Left renal pelvis (tissue), 4 donors: ENCODE results near the gene ACTRT2. TPM values are rescaled to one million over a fixed set of nuclear protein-coding genes. Genes with fewer than 3 reads are reported as not detected.

Experiments used
- DNase-seq, 4 donors: peaks; one replicate each; pipeline ENCODE4 v3.0.0-alpha.2; 2013; ENCODE audit warnings: low read depth in 4 of 4, low spot score in 3 of 4
- polyA plus RNA-seq, 4 donors: library from polyadenylated mRNA; unstranded; fragments of 120-200 nt; gene quantifications; one replicate each; pipeline ENCODE4 v1.2.1, GENCODE V29; 2013; ENCODE audit not compliant: insufficient read length in 4 of 4

ACTRT2 gene
- polyA plus RNA-seq, 4 donors, result not detected

DNA sequence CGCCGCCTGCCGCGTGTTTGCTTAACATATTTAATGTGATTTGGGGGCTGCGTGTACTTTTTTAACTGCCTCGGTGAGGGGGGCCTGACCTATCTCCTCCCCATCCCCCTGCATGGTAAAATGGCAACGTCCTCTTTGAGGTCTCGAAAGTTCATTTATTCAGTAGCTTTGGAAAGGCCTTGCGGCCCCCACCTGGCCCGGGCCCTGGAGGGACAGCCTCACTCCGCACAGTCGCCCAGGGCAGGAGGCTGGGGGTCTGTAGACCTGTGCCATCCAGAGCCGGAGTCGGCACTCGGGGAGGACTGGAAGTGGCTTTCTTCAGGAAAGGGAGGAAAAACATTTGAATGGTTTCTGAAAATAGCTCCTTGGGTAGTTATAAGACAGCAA is 38.0 kb upstream of the ACTRT2 start:
- no peak for DNase-seq

DNA sequence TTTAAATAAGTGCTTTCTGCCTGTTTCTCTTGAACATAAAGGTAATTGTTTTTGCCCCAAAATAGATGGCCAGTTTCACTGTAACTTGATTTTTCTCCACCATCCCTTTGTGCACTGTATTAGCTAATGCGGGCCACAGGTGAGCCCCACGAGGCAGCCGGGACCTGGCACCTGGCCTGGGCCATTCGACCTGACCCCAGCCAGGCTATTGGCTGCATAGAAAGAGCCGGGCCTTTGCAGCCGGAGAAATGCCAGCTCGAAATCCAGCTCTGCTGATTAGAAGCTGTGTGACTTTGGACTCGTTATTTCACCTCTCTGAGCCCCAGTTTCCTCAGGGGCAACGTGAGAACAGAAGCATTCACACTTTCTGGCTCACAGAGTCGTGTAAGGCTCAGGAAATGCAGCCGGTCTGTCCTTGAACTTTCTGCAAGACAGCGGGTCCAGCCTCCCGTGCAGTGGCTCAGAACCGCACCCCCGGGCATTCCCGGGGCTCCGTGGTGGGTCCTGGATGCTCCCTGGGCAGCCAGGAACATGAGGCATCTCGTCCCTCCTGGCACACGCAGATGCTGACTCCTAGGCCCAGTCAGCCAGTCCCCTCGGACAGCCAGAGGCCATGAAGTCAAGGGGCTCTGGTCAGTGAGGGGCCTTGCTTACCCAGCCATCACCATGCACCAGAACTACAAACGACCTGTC is 37.4 kb upstream of the ACTRT2 start:
- no peak for DNase-seq

DNA sequence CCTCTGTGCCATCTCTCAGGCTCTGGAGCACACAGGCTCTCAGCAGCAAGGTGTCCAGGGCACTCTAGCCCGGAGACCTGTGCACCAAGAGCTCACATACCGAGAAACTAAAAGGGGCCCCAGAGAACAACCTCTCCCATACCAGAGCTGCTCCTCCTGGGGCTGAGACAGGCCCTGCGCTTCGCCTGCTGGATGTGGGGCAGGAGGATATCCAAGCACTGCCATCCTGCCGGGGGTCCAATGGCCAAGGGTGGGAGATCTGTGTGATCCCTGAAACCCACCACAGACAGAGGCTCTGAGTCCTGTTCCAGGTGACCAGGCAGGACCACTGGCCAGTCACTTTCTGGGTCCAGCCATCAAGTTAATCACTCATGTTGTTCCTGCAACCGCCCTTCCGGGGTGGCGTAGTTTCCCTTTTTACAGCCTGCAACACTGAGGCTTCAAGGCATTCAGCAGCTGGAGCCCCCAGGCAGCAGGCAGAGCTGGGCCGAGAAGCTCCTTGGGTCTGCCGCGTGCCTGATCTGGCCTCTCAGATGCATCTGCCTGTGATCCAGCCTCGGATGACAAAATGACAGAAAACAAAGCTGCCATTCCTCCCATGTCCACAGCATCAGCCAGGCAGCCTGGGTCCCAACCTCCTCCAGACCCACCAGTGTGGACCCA is 36.7 kb upstream of the ACTRT2 start:
- no peak for DNase-seq

DNA sequence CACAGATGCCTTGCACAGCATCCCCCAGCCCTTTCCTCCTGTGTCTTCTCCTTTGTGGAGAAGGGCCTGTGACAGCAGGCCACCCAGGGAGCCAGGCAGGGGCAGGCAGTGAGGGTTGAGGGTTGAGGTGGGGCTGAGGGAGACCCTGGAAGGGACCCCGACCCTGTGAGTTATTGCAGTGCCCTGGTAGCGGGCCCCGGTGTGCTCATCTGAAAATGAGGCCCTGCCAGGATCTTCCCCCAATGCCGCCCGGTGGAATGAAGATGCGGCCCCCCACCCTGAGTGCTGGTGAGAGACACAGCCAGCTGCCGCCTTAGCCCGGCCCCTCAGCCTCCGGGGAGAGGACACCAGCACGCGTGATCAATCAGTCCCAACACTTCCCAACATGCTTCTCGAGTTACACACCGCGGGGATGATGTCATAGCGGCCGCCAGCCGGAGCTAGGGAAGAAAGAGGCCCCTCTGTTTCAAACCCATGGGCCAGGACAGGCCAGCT is 36.2 kb upstream of the ACTRT2 start:
- DNase-seq, result peak in 1 of 4 donors; percentile 60

DNA sequence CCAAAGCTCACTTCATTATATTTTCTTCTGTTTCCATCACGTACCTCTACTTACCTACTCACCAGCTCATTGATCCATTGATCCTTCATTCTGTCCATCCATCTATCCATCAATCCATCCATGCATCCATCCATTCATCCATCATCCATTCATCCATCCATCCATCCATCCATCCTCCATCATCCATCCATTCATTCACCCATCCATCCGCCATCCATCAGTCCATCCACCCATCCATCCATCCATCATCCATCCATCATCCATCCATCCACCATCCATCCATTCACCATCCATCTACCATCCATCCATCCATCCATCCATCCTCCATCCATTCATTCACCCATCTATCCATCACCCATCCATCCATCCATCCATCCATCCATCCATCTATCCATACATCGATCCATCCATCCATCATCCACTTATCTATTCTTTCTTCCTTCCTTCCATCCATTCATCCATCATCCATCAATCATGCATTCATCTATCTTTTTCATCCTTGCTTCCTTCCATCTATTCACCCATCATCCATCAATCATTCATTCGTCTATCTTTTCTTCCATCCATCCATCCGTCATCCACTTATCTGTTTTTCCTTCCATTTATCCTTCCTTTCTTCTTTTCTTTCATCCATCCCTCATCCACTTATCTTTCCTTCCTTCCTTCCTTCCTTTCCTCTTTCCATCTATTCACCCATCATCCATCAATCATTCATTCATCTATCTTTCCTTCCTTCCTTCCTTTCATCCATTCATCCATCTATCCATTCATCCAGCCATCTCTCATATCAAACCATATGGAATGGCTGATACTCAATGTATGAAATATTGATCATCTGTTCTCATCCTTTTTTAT is 35.3 kb upstream of the ACTRT2 start:
- DNase-seq, result no peak

DNA sequence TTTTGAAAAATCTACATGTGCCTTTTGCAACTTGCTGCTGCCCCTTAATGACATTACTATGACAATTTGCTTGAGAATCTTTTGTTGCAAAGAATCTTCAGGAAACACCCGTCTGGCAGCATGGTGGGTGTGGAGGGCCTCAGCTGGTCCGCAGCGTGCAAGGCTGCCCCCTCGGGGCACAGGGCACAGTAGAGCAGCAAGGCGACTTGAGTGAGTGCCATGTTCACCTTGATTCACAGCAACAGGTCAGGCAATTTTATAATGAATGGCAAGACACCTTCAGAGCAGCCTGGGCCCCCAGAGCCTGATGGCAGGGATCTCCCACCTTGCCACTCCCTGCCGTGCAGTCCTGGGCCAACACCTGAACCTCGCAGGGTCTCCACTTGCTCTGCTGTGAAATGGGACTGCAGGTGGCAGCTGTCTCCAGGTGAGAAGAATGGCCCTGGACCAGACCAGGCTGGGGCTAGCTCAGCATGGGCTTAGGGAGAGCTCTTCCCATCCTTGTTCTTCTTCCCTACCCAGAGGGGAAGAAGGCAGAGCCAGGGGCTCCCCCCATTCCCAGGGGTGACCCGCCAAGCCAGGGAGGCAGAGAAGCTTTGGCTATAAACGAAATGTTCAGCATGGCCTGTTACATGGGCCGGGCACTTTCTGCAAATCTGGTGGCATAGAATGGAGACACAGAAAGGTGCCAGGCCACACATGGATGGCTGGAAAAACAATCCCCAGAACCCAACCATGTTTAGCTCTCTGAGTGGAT is 34.5 kb upstream of the ACTRT2 start:
- no peak for DNase-seq

DNA sequence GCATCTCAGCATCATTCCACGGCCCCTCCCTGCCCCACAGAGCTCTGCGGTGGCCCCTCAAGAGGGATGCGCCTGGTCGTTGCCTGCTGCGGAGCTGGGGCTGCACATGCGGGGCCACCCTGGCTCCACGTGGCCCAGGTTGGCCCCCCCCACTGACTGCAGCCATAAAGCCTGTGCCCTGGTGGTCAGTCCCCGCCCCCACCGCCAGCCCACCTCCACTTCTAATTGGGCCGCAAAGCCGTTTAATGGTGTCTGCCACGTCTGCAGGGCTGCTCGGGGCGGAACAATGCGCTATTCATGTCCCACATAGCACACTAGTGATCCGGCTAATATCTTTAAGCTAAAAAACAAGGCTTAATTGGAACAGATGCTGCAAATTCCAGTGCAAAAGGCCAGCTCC is 33.5 kb upstream of the ACTRT2 start:
- no peak for DNase-seq

DNA sequence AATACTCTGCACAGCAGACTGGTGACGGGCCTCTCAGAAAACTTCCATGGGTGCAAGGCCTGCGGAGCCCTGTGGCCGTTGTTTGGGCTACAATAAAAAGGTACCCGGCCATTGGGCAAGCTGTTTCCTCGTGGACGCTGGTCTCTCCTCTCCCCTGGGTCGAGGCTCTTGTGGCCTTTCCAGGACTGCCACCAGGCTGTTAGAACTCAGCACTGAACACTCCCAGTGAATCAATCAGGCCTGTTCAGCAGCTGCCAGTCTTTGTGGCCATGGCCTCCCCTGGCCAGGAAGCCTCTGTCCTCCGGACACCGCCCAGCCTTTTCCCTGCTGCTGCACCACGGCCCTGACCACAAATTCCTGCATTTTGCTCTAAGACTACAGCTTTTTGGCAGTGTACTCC is 33.0 kb upstream of the ACTRT2 start:
- no peak for DNase-seq

DNA sequence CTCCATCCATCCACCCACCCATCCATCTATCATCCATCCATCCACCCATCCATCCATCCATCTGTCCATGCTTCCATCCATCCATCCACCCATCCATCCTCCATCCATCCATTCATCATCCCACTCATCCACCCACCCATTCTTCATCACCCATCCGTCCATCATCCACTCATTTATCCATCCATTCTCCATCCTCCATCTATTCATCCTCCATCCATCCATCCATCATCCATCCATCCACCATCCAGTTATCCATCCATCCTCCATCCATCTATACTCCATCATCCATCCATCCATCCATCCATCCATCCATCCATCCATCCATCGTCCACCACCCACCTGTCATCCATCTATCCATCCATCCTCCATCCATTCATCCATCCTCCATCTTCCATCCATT is 32.1 kb upstream of the ACTRT2 start:
- no peak for DNase-seq

DNA sequence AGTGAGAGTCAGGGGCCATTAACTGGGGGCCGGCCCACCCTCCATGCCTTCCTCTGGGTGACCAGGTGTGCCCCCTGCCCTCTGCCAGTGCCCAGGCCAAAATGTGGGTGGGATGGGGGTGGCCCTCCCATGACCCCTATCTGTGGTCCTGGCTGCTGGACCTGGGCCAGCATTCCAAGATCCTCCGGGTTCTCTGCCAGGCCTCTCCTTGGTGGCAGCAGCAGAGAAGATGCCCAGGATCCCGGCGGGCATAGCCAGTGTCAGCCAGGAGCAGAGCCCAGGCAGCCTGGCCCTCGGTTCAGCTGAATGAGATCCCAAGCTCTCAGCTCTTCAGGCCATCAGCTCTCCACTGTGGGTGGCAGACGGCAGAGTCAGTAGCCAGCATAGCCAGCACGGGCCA is 31.3 kb upstream of the ACTRT2 start:
- no peak for DNase-seq

DNA sequence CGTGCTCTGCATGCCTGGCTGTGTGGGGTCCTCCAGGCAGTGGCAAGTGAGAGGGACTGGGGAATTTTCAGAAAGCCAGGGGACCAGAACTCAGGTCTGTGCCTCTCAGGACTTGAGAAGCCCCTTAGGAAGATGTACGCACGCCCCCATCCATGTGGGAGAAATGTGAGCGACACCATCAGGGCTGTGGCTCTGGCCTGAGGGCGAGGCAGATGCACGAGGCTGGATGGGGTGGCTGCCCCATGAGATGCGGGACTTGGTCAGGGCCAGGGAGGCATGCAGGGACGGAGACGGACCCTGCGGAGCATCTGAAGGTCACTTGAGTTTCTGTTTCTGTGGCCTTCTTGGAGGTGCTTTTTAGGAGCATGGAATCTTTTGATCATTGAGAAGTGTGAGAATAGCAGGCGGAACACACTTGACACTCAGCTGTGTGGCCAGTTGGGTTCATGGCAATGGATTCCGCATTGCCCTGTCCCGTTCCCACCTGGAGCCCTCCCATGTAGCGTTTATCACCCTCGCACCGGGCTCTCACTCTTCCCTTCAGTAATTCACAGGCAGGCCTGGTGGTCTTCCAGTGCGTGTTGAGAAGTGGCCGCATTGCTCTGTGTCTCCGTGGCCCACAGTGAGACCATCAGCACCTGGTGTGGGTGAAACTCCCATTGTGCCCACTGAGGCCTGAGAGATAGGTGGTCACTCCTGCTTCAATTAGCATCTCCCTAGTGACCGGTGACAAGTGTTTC is 30.7 kb upstream of the ACTRT2 start:
- DNase-seq, result no peak

DNA sequence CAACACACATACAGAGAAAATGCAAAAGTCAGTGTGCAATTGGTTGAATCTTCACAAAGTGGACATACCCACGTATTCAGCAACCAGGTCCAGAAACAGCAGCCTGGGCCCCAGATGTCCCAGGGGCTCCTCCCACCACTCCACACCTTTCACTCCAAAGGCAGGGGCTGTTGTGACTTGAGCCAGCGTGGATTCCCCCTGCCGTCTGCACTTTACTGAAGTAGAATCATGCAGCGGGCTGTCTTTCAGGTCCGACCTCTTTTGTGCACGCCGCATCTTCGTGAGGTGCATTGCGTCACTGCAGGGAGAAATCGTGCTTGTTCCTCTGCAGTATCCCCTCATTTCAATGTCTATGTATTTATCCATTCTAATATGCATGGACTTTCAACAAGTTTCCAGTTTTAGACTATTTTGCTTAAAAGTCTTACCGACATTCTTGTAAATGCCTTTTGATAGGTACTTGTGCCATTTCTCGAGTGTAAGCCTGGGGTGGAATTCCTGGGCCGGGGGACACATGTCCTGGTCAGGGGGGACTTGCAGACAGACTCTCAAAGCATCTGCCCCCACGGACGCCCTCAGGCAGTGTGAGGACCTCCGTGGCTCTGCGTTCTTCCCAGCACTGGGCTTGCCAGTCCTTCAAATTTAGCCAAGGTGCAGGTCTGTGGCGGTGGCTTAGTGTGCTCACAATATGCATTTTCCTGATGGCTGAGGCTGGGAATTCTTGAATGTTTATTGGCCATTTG is 29.3 kb upstream of the ACTRT2 start:
- no peak for DNase-seq

DNA sequence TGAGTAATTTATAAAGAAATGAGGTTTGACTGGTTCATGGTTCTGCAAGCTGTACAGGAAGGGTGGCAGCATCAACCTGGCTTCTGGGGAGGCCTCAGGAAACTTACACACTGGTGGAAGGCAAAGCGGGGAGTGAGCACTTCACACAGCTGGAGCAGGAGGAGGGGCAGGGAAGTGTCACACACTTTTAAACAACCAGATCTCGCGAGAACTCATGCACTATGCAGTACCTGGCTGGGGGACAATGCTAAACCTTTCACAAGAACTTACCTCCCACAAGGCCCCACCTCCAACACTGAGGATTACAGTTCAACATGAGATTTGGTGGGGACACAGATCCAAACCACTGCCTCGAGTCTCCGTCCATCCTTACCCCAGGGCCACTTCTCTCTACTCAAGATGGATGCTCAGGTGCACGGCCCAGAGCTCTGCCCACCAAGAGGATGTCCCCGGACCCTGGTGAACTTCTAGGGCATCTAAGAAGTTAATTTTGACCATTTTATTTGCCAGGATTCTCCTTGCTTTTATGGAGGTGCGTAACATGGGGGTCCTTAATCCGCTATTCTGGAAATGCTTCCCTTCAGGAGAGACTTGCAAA is 22.7 kb upstream of the ACTRT2 start:
- no peak for DNase-seq

DNA sequence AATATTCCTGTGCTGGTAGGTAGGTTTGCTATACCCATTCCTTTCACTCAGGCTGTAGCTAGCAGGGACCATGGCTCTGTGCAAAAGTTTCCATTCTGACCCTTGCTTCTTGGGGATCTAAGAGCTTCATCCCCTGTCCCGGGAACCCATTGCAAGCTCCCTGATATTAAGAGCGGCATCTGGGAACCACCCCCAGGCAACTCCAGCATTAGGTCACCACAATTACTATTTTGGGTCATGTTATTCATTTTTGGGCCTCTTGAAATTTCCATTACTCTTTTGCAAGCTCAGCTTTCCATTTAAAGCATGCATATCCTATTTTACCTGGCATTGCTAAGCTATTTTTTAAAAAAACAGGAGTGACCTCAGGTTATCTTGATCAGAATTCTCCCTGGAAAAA is 22.1 kb upstream of the ACTRT2 start:
- DNase-seq, result no peak

DNA sequence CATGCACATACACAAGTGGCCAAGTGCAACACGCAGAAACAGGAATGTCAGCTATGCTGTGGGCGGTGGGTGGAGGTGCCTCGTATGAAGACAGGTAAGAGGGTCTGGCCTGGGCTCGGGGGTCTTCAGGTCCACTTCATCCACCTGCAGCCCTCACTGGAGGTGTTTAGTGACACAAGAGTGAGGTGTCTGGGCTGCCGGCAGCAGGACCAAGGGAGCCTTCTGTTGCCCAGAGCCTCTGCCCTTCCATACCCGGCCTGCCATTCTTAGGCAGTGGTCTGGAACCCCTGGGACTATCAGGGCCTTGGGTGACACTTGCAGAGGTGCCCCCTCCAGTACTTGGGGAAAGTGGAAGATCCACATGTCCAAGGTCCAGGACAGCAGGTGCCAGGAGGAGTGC is 21.7 kb upstream of the ACTRT2 start:
- DNase-seq, result no peak

DNA sequence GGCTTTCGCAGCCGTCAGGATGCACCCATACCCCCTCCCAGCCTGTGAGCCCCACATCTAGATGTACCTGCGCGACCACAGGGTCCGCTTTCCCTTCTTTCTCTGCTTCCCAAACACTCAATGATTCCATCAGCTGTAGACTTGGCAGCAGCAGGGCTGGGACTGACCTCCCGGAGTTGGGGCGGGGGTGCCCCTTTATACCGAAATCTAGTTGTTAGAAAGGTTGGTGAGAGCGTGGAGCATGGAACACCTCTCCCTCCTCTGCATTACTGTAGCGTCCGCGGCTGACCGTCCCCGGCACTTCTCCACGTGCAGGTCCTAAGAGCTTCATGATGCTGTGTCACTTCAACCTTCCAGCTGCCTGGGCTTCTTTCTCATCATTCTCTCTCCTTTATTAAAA is 21.1 kb upstream of the ACTRT2 start:
- no peak for DNase-seq

DNA sequence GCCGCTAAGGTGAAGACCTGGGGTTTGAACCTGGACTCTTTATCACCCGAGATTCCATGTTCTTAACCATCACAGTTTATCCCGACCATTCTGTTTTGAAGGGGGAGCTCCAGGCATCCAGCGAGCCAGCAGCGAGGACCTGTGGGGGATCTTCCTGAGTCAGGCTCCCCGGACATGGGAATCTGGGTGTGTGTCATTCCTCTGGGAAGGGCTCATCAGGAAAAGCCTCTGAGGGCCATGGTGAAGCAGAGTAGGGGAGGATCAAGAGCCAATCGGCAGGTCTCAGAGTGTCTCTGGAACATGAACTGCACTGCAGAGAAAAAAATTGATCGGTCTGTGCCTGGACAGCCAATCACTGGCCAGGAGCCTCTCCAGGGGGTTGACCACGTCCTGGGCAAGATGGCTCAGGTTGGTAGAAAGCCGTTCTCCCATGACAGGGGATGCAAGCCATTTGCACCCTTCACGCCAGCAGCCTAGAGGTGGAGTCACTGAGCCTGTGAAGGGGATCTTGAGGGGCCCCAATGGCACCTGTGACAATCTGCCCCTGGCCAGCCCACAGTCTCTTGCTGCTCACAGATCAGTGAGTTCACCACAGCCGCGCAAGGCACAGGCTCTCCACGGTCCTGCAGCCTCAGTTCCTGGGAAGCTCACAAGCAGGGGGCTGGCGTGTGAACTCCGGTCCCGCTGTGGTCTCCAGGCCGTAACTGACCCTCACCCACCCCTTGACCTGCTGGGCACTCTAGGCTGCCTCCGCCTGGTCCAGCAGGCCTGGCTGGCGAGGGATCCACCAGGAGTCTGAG is 20.4 kb upstream of the ACTRT2 start:
- no peak for DNase-seq
